Stimulated activated CD4-positive, alpha-beta T cell treated with anti-CD3 and anti-CD28 coated beads, Interleukin-2, amount 100 ng/mL, for 24 hours (primary cell): ENCODE measurements around the gene SLC35E3.

Experiments used
- DNase-seq, 2 donors: peaks; one replicate each; pipeline ENCODE4 v3.0.0-alpha.2; 2020

The SLC35E3 gene

GRCh38 chr12:68771223-68771925 is 25.4 kb downstream of the SLC35E3 start:
- no peak for DNase-seq

GRCh38 chr12:68772714-68773113 is 26.7 kb downstream of the SLC35E3 start:
- DNase-seq = no peak

DNA sequence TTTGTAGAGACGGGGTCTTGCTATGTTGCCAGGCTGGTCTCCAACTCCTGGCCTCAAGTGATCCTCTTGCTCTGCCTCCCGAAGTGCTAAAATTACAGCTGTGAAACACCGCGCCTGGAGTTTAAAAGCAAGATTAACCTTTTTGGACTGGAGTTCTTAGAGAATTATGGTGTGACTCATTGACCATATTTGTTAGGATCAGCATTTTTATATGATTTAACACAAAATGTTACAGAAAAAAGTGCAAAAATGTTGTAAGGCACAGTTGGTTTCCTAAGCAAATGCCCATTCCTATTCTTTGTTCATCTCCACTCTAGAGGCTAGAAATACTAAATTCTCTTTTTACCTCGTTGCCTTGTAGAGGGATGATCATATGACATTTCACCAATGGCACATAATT is 27.6 kb downstream of the SLC35E3 start:
- no peak for DNase-seq

DNA sequence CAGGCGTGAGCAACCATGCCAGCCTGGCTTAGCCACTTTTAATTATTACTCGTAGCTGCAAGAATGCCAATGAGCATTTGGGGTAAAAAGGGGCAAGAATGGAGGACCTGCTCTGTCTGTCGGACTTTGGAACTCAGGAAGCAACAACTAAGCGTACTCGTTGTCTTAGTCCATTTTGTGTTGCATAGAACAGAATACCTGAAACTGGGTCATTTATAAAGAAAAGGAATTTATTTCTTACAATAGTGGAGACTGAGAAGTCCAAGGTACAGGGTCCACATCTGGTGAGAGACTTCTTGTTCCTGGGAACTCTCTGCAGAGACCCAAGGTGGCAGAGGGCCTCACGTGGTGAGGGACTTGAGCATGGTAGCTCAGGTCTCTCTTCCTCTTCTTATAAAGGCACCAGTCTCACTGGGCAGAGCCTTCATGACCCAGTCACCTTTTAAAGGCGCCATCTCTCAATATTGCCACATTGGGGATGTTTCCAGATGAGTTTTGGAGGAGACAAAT is 29.2 kb downstream of the SLC35E3 start:
- DNase-seq = no peak

- DNase-seq = no peak
Observed at GRCh38 chr12:68776976-68777610, 31.1 kb downstream of the SLC35E3 start.

DNA sequence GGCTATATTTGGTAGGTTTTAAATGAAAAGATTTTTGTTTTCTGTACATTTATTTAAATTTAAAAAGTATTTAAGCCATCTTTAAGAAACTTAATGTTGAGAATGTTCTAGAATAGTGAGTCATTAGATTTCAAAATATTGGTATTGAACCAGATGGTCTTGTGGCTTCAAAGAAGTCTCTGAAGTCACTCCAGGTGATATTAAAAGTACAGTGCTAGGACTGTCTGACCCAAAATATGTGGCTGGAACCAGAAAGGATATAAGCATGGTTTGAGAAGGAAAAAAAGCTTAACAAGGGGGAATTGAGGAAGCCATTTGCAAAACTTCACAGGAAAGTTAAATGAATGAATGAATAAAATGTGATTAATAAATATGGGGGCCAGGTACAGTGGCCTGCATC is 33.3 kb downstream of the SLC35E3 start:
- no peak for DNase-seq

- no peak for DNase-seq
Observed at GRCh38 chr12:68780731-68781130, 34.8 kb downstream of the SLC35E3 start.

DNA sequence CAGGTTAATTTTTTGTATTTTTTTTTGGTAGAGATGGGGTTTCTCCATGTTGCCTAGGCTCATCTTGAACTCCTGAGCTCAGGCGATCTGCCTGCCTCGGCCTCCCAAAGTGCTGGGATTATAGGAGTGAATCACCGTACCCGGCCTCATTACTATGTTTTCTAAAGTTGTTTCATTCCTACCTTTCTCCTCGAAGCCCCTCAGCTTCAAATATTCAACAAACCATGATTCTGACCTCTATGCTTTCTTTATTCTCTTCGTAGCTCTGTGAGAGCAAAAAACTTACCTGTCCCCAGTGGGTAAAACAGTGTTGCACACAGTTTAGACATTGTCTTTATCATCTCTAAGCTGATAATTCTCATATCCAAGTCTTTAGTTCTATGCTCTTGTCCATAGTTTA is 35.8 kb downstream of the SLC35E3 start:
- no peak for DNase-seq

DNA sequence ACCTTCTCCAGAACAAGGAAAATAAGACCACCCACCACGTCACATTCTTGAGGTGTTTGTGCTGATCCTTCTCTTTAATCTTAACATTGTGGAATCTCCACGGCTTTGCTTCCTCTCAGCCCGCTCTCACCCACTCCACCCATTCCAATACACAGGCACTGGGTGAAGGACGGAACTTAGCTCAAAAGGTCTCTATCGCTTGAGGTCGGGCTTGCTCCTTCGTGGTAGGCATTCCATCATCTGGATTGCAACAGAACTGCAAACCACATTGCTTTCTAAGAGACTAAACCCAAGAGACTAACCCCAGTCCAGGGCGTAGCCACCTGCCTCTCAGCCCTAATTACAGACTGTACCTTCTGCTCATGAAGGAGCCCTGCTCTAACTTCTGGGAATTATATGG is 38.0 kb downstream of the SLC35E3 start:
- no peak for DNase-seq

DNA sequence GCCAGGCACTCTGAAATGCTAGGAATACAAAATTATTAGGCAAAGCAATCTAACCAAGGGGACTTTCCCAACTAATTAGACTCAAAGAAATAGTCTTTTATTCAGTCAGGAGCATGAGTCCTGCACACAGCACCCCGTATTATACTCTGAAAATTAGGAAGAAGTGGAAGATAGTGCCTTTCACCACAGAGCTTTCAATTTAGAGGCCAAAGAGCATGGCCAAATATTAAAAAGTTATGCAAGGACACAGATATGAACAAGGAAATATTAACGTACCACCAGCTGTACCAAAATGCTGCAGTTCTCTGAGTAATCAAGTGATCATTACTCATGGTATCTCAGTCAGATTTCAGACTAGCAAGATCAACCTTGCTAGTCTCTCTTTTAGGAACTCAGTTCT is 39.4 kb downstream of the SLC35E3 start:
- DNase-seq = no peak

DNA sequence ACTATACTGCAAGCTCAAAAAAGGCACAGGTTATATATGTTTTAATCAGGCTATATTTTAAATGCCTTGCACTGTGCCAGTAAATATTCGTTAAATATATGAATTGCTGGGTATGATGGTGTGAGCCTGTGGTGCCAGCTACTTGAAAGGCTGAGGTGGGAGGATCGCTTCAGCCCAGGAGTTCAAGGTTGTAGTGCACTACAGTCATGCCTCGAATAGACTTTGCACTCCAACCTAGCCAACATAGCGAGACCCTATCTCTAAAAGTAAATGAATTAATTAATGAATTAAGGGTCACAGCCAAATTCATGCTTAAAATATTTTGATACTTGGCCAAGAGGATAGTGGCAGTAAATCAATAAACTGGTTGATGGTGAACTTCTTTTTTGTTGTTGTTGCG is 39.8 kb downstream of the SLC35E3 start:
- no peak for DNase-seq

DNA sequence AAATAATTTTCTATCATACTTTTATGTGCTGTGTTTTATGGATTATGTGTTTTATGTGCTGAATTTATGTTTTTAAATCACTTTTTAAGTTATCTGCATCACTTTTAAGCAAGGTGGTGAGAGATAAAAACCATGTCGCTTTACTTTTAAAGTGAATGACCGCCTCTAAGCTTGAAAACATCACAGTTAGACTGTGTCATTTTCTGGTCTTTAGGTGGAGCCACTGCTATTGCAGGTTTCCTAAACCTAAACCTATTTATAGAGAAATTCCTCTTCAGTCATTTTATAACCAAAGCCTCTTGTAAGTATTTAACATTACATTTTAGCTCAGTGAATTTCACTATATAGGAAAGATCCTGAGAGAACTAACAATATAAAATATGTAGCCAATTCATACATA is 41.0 kb downstream of the SLC35E3 start:
- DNase-seq = no peak

- DNase-seq = no peak
Observed at GRCh38 chr12:68788554-68789143, 42.7 kb downstream of the SLC35E3 start.

GRCh38 chr12:68789144-68789878 is 43.3 kb downstream of the SLC35E3 start:
- no peak for DNase-seq

DNA sequence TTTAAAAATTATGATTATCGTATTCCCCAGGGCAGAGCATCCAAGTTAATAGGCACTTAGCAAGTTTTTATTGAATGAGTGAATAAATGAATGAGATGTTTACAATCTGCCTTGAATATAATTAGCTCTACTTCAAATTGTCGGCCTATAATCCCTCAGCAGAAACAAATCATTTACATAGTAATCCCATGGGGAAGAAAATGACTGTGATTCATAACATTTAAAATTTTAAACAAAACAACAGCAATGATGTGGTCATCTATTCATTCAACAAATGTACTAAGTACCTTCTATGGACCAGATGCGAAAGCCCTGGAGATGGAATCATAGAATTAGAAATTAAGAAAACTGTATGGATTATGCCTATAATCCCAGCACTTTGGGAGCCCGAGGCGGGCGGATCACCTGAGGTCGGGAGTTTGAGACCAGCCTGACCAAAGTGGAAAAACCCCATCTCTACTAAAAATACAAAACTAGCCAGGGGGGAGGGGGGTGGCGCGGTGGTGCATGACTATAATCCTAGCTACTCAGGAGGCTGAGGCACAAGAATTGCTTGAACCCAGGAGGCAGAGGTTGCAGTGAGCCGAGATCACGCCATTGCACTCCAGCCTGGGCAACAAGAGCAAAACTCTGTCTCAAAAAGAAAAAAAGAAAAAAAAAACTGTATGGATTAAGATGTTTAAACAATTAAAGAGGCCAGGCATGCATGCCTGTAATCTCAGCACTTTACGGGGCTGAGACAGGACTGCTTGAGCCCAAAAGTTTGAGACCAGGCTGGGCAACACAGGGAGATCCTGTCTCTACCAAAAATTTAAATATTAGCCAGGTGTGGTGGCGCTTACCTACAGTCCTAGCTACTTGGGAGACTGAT is 44.3 kb downstream of the SLC35E3 start:
- no peak for DNase-seq

GRCh38 chr12:68790952-68791234 is 44.9 kb downstream of the SLC35E3 start:
- no peak for DNase-seq

GRCh38 chr12:68791897-68792481 is 46.0 kb downstream of the SLC35E3 start:
- DNase-seq = no peak

DNA sequence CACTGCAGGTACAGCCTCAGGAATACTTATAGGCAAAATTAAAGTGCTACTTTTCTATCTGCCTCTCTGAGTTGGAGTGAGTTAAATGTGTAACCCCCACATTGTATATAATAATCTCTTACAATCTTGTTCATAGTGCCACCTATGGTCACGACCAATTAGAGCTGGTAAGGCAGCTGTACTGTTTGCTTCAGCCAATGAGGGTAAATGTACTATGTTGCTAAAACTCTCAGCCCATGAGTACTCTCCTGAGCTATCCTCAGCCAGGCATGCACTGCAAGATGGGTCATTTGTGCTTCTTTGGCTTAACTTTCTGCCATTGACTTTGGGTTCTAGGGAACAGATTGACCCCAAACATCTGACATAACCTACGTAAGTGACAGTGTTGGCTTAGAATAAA is 47.0 kb downstream of the SLC35E3 start:
- no peak for DNase-seq

DNA sequence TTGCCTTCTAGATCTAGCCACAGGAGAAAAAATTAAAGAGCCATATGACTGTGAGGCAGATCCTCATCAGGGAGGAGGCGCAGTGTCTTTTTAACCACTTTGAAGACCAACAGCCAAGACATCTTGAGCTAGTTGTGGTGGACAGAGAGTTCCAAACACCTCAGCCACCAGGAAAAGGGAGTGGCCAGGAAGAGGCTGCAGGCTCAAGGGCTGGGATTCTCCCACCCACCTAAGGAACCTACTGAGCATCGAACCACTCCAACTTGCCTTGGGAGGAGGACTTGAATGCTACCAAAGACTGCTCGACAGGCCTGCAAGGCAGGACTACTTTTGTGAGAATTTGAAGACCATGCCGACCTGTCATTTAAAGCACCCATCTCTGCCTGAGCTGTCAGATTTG is 47.5 kb downstream of the SLC35E3 start:
- no peak for DNase-seq

DNA sequence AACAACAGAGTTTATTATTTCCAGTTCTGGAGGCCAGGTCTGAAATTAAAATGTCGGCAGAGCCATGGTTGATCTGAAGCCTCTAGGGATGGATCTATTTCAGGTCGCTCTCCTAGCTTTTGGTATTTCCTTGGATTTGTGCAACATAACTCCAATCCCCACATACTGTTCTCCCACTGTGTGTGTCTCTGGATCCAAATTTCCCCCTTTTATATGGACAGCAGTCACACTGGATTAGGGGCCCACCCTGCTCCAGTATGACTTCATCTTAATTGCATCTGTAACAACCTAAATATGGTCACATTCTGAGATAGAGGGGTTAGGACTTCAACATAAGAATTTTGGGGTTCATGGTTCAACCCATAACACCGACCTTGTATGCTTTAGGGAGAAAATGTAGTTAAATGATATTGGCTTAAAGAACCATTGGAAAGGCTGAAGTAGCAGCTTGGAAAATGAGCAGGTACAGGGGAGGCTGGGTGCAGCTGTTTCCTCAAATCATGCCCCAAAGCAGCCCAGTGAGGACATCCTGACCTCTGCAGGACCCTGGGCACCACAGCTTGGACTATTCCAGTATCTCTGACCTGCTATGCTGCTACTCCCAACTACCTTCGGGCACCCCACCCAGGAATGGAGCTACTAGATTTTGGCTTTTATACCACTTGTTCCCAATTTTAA is 48.1 kb downstream of the SLC35E3 start:
- DNase-seq = no peak

DNA sequence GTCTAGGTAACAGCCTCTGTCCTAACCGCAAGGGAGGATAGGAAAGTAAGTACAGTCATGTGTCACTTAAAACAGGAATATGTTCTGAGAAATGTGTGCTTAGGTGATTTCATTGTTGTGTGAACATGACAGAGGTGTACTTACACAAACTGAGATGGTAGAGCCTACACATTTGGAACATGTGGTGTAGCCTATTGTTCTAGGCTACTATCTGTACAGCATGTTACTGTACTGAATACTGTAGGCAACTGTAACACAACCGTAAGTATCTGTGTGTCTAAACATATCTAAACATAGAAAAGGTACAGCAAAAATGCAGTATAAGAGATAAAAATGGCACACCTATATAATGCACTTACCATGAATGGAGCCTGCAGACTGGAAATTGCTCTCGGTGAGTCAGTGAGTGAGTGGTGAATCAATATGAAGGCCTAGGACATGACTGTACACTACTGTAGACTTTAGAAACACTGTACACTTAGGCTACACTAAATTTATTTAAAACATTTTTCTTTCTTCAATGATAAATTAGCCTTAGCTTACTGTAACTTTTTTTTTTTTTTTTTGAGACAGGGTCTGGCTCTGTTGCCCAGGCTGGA is 48.8 kb downstream of the SLC35E3 start:
- no peak for DNase-seq
